HEK293T (cell line): ENCODE data around the gene CPVL.

Experiments
- ARNT ChIP-seq: fragments of 450-650 bp; IDR thresholded peaks from 2 replicates; pipeline ENCODE4 v1.6.1; 2017; ENCODE audit warnings: mild to moderate bottlenecking
- BHLHE40 ChIP-seq: fragments of 450-650 bp; IDR thresholded peaks from 2 replicates; pipeline ENCODE4 v1.6.1; 2016; ENCODE audit warnings: mild to moderate bottlenecking, moderate library complexity, borderline replicate concordance
- FOXA1 ChIP-seq: fragments of 450-650 bp; IDR thresholded peaks from 2 replicates; pipeline ENCODE4 v1.6.1; 2016; ENCODE audit warnings: mild to moderate bottlenecking
- FOXM1 ChIP-seq: fragments of 450-650 bp; IDR thresholded peaks from 2 replicates; pipeline ENCODE4 v1.6.1; 2017; ENCODE audit warnings: mild to moderate bottlenecking, borderline replicate concordance
- SP1 ChIP-seq: fragments of 450-650 bp; IDR thresholded peaks from 2 replicates; pipeline ENCODE4 v1.6.1; 2017

DNA sequence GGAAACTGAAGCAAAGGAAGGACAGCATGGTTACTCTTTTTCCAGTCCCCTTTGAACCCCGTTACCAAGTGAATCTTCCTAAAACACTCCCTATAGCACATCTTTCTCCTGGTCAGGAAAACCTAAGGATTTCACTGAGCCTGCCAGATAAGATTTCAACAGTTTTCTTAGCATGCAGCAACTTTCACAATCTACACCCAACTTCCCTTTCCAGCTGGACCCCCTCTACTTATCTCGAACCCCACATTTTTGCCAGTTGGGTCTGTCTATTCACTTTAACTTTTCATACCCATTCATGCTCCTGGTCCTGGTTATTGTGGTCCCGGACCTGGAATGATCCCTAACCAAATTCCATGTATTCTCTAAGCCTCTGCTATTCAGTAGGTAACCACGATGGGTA is 14.9 kb upstream of the CPVL start:
- no peak for TF ChIP-seq SP1
- no peak for TF ChIP-seq FOXA1
- TF ChIP-seq FOXM1, result no peak
- TF ChIP-seq BHLHE40, result no peak
- no peak for TF ChIP-seq ARNT
